Bone marrow (tissue), 2 donors: ENCODE results near the gene UBE2S.

Experiments used
- DNase-seq, 2 donors: peaks; one replicate each; lab custom pipeline; 2025; lab: John Stamatoyannopoulos, UW

UBE2S gene

DNA sequence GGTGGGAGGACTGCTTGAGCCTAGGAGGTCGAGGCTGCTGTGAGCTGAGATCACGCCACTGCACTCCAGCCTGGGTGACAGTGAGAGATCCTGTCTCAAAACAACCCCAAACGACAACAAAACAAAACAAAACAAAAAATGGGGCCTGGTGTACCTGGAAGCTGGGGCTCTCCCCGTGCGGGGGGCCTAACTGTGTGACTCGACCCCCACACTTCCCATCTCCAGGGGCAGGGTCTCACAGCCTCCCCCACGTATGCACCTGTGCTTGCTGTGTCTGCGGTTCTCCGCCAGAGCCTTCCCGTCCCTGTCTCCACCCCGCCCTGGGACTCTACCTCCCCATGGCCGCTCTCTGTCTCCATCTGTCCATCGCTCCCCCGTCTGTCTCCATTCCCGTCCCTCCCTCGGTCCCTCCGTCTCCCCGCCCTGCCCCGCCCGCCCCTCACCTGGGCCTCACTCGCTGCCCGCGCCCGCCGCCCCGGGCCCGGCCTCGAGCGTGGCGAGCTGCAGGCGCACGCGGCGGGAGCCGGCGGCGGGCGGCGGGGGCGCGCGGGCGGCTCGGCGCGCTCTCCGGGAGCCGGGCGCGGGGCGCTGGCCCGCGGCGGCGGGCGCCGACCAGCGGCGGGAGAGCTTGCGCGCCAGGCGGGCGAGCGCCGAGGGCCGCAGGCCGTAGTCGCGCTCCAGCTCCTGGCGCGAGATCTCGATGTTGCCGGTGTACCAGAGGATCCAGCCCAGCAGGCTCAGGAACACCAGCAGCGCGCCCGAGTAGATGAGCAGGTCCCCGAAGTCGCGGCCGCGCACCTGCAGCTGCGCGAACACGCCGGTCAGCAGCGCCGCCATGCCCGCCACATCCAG, 24.1 kb downstream of the UBE2S start:
- DNase-seq = no peak

DNA sequence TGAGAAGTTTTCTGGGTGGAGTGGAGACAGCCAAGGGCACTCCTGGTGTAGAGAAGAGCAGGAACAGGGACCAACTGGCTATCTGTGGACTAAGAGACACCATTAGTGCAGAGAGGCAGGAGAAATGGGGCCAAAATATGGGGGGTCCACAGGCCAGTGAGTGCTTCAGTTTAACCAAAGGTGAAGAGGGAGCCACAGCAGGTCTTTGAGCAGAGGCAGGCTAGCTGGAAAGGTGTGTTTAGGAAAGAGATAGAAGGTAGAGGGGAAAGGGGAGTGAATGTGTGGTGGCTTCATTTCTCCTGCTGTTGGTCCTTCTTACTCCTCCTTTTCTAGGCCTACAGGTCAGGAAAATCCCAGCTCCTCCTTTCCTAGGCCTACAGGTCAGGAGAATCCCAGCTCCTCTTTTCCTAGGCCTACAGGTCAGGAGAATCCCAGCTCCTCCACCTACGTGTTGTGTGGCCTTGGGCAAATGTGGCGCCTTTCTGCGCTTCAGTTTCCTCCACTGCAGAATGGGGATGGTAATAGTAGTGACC, 25.0 kb downstream of the UBE2S start:
- DNase-seq = no peak

DNA sequence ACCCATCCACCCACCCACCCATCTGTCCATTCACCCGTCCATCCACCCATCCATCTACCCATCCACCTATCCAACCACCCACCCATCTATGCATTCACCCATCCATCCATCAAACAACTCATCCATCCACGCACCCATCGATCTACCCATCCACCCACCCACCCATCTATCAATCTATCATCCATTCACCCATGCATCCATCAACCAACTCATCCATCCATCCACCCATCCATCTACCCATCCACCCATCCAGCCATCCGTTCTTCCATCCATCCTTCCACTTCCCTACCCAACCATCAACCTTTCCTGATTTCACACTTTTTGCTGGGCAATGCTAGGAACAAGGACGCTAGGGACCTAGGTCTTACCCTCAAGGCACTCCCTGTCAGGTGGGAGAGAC, 25.6 kb downstream of the UBE2S start:
- no peak for DNase-seq

DNA sequence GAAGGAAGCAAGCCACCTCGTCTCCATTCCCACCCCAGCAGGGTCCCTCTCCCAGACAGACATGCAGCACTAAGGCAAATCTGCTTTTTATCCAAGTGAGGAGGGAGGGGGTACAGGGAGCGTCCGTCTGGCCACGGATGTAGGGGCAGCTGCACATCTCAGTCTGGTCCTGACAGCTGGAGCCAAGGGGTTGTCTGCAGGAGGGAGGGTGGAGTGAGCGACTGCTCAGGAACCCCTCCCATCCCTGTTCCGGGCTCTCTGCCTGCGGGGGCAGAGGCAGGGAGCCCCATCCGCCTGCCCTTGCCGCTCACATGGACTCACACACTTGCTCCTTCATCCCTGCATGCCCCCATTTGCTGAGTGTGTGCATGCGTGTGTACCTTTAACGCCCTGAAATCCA, 28.4 kb downstream of the UBE2S start:
- DNase-seq = no peak

DNA sequence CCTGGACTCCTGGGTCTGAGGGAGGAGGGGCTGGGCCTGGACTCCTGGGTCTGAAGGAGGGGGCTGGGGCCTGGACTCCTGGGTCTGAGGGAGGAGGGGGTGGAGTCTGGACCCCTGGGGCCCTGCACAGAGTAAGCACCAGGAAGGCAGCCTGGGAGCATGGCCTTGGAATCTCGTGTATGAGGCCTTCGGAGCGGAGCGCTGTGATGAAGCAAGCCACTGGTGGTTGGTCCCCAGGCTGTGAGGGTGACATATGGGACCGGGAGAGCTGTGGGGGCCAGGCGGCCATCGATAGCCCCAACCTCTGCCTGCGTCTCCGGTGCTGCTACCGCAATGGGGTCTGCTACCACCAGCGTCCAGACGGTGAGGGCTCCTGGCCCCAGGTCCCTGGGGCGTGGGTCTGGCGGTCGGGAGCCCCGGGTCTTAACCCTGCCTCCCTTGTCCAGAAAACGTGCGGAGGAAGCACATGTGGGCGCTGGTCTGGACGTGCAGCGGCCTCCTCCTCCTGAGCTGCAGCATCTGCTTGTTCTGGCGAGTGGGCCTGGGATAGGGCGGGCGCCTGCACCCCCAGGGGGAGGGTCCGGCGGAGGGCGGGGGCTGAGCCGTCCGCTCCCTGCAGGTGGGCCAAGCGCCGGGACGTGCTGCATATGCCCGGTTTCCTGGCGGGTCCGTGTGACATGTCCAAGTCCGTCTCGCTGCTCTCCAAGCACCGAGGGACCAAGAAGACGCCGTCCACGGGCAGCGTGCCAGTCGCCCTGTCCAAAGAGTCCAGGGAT, 30.0 kb downstream of the UBE2S start:
- no peak for DNase-seq

DNA sequence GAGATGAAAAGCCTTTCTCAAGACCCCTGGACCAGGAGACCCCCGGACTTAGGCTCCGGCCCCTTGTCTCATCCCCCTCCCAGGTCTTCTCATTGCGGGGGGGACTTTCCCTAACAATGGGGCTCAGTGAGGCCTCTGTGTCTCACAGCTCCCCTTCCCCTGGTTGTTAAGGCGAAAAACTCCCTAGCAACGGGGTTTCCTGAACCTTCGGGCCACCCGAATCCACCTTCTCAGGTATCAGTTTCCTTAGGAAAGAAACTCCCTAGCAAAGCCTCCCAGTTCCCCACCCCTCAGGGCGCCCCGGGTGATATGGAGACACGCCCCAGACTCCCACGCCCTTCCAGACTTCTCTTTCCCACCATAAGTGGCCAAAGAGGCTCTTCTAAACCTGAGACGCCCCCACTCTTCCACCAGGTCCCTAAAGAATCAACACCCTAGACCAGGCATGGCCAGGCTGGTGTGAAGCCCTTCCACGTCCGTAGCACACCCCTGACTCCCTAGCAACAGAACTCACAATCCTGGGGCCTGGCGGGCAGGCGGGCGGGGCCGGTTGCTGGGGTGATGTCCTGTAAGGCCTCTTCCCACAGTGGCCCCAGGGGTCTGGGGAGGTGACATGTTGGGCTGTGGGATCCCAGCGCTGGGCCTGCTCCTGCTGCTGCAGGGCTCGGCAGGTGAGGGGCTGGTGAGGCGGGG, 31.2 kb downstream of the UBE2S start, which contains the start of gene TMEM190:
Gene TMEM190 (plus strand): TSS at position 586 of the 693 bp plus-strand sequence. CDS start 28 bp downstream, at position 614.
- no peak for DNase-seq

DNA sequence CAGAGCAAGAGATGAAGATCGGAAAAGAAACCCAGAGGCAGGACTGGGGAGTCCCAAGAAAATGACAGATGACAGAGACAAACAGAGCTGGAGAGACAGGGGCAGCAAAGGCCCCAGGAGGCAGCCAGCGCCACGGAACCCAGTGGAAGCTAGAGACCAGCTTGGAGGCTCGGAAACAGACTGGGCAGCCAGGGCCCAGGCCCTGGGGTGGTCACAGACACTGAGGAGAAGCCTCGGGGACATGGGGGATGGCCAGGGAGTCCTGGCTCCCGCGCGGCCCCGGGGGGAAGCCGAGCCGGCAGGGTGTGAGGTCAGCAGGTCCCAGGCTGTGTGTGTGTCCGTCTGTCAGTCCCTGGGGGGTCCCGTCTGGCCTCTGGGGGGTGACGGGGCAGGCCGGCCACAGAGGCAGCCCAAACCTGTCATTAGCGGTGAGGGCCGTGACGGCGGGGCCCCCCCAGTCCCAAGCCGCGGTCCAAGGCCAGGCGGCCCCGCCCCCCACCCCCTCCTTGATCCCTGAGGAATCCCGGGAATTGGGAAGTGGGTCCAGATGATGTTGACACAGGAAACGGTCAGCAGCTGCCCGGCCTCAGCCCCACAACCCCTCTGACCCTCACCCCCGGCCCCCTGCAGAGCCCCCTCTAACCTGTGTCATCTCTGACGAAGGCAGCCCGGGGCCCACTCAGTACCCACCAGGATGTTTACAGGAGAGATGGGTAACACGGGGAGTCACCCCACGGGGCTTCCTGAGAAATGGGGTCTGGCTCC, 33.4 kb downstream of the UBE2S start:
- no peak for DNase-seq

DNA sequence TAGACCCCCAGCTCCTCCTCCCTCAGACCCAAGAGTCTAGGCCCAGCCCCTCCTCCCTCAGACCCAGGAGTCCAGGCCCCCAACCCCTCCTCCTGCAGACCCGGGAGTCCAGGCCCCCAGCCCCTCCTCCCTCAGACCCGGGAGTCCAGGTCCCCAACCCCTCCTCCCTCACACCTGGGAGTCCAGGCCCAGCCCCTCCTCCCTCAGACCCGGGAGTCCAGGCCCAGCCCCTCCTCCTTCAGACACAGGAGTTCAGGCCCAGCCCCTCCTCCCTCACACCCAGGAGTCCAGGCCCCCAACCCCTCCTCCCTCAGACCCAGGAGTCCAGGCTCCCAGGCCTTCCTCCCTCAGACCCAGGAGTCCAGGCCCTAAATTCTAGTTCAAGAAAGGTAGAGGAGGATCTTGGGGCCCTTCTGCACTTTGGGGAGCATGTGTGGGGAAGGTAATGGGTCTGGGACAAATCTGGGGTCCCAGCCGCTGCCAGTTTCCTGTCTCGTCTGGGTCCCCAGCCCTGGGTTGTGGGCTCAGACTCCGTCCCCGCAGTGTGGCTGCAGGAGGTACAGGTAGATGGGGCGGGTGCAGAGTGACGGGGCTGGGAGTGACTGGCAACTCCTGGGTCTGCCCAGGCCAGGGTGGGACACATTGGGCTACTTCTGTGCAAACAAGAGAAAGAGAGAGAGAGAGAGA, 34.1 kb downstream of the UBE2S start:
- DNase-seq = no peak

DNA sequence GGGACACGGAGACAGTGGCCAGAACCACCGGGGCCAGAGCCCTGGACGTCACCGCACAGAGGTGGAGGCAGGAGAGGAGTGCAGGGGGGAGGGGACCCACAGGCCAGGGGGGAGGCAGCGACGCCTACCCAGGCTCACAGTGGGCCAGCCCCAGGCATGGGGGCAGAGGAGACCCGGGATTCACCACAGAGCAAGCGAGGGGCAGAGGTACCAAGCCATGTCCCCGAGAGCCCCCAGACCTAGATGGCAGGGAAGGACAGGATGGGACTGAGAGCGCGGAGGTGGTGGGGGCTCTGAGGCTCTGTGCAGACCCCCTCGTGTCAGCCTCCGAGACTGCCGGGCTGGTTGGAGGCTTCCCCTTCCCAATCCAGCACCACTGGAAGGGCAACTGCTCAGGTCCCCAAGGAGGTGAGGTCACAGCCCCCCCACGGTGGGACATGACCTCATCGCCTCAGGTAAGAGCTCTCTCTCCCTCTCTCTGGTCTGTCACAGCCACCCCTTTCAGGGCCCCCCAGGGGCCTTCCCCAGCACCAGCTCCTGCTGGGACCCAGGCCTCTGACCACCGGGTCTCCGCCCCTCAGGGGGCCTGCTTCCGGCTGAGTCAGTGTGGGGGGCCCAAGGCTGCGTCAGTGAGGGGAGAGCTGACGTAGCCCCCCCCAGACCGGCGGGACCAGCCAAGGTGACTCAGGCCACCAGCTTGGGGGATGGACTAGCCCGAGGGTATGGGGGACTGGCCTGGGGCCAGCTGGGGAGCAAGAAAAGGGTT, 35.1 kb downstream of the UBE2S start:
- DNase-seq = no peak

DNA sequence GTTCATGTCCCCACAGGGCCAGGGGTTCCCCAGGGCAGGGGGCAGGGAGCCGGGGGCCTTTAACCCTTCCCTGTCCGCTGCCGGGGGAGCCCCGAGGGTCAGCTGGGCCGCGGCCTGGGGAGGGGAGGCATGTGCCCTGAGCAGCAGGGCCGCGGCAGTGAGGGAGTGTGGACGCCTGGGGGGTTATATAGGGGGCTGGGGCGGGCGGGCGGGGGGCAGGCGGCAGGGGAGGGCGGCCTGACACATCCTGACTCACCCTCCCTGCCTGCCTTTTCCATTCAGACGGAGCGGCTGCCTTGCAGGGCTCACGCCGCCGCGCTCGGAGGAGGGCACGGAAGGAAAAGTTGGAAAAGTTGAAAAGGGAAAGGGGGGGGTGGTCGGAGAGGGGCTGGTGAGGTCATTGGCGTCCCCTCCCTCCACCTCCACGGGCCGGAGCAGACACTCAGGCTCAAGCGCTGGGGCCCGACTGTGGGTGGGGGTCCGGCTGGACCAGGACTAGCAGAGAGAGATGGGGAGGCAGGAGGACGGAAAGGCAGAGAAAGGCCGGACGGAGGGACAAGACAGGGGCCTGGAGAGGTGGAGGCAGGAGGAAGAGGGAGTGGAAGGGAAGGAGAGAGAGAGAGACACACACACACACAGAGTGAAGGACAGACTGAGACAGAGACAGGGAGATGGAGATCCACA, 37.1 kb downstream of the UBE2S start, which contains the start of gene IL11:
Gene IL11 (minus strand): TSS at position 159 of the 684 bp plus-strand sequence. CDS start 153 bp downstream, at position 6.
- no peak for DNase-seq

DNA sequence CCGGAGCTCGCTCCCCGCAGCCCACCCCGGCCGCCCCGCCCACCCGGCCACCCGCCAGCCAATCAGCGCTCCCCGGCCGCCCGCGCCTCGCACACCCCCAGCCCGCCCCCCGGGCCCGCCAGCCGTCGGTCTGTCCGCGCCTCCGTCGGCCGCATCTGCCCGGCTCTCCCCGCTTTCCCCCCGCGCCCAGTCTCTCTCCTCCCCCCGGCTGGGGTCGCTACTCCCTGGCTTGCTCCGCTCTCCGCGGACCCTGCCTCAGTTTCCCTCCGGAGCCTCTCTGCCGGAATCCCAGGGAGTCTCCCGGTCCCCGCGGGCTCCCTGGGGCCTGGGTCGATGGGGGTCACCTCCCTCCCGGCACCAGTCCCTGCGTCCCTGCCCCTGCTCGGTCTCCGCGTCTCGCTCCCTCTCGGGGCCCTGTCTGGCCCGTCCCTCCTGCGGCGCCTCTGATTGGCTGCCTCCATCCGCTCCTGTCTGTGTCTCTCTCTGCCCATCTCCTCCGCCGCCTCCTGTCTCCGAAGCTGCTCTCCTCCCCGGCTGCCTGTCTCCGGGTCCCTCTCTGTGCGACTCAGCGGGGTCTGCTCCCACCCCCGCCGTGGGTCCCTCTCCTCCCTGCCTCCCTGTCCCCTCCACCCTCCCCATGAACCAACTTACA, 37.8 kb downstream of the UBE2S start:
- no peak for DNase-seq

DNA sequence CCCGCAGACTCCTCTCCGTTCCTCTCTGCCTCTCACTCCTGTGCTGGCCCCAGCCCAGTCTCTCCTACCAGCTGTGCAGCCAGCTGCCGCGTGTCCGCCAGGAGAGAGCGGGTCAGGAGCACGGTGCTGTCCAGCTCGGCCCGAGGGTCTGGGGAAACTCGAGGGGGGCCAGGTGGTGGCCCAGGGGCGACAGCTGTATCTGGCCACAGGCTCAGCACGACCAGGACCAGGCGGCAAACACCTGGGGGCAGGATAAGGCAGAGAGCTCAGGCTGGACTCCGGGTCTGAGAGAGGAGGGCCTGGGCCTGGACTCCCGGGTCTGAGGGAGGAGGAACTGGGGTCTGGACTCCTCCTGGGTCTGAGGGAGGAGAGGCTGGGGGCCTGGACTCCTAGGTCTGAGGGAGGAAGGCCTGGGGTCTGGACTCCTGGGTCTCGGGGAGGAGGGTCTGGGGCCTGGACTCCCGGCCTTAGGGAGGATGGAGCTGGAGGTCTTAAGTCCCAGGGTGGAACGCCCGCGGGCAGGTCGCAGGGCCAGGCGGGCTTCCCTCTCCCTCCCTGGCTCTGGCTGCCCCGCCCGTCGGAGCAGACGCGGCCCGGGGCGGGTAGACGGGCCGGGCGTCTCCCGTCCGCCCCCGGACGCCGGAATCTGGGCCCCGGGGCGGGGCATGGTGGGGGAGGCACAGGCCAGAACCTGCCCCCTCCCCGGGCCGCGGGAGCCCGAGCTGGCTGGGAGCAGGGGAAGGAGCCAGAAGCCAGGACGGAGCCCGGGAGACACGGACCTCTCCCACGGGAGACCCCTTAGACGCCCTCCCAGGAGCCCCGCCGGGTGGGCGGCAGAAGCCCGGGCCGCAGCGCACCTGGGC, 38.7 kb downstream of the UBE2S start:
- no peak for DNase-seq

DNA sequence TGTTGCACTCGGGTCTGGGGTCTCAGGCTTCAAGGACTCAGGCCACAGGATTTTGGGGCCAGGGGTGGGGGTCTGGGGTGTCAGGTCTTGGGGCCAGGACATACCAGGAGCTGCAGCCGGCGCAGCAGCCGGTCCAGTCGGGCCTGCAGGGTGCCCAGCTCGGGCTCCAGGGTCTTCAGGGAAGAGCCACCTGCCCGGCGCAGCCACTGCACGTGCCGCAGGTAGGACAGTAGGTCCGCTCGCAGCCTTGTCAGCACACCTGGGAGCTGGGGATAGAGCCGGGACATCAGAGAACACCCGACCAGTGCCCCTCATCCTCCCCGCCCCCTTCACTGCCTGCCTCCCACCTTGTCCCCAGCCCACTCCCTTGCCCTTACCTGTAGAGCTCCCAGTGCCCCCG, 39.5 kb downstream of the UBE2S start:
- DNase-seq = no peak

DNA sequence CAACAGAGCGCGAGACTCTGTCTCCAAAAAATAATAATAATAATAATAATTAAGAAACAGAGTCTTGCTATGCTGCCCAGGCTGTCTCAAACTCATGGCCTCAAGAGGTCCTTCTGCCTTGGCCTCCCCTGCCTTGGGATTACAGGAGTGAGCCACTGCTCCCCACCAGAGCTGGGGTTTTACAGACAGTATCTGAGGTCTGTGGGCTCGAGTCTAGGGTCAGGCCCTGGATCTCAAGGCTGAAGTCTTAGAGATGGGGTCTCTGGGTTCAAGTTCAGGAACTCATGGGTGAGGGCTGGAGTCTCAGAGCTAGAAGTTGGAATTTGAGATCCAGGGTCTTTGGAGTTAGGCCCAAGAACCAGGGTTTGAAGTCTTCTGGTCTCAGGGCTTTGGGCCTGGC, 40.8 kb downstream of the UBE2S start:
- DNase-seq = no peak

DNA sequence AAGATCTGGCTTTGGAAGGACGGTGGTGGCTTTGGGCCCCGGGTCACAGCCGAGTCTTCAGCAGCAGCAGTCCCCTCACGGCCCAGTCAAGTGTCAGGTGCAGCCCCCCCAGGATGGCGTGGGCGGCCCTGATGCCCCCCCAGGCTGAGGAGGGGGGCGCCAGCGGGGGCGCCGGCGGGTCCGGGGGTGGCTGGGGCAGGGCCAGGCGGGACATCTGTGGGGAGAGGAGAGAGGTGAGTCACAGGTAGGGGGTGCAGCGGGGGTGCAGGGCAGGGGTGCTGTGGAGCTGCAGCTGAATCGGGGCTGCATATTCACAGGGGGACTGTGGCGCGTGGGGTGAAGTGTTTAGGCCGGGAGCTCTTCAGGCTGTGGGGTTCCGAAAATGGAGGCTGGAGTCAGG, 41.6 kb downstream of the UBE2S start:
- DNase-seq = no peak

DNA sequence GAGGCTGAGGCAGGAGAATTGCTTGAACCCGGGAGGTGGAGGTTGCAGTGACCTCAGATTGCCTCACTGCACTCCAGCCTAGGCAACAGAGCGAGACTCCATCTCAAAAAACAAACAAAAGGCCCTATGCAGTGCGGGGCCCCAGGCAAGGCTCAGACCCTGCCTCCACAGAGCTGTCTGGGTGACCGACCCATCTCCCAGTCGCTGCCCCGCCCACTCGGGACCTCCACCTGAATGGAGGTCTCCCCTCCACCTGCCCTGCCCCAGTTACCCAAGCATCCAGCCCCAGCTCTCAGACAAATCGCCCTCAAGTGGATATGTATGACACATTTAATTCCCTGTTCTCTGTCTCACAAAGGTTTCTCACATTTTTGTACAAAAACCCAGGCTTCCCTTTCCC, 42.3 kb downstream of the UBE2S start:
- DNase-seq = no peak

DNA sequence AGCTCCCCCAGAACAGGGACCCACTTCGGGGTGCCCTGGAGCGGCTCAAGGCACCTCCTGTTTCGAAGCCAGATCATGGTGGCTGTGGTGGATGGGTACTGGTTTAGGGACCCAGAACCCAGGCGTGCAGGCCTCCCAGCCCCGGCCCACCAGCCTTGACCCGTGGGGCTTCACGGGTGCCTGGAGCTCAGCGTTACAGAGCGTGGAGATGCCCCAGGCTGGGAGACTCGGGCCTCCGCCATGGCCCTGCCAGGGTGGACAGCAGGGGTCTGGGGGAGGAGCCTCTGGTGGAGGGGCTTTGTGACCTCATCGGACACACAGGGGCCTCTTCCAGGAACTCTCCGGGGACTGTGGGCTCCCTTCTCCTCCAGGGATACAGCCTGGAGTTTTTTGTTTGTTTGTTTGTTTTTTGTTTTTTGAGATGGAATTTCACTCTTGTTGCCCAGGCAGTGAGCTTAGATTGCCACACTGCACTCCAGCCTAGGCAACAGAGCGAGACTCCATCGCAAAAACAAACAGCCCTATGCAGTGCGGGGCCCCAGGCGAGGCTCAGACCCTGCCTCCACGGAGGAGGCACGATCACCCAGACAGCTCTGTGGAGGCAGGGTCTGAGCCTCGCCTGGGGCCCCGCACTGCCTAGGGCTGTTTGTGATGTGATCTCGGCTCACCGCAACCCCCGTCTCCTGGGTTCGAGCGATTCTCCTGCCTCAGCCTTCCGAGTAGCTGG, 44.4 kb downstream of the UBE2S start, which contains the start of gene GARIN5B:
Gene GARIN5B (minus strand): TSS at position 271 of the 727 bp plus-strand sequence. CDS start 194 bp downstream, at position 77.
- DNase-seq = no peak
